ENCODE data around the gene ZNF670.

The ZNF670 gene

DNA sequence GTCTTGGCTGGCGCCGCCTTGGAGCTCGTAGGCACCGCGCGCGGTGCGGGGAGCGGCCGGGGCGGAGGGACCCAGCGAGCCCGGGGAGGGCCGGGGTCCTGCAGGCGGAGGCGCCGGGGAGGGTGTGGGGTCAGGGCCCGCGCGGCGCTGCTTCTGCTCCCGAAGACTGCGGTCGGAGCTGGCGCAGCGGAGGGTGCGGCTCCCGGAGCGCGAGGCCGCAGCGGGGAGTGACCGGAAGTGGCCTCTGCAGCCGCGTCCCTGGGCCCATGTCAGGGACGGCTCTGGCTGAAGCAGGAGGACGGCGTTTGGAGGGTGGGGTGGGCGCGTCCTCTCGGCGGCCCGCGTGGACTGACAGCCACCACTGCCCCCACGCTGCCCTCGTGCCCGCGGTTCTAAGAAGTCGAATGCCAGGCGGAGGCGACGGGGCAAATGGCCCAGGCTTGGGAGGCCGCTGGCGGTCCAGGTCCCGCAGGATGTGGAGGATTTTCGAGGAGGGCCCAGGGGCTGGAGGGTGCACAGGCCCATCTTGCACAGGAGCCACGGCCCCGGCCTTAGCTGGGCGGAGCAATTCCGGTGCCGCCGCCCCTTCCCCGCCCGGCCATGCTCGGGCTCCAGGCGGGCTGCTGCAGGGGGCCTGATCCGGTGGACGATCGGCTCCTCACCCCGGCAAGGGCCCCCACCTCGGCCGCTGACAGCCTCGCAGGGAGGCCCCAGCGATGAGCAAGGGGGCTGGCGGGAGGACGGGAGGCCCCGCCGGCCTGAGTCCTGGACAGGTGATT lies 33.3 kb upstream of the ZNF670 start:
- in situ Hi-C loops (cut with MboI; ENCODE audit: low sequenced_read_pairs, unreplicated experiment): no loop called here
- TF ChIP-seq CTCF (IDR thresholded peaks at IDR 0.05; ENCODE audit: borderline replicate concordance, control extremely low read depth, extremely low read depth, insufficient read depth, missing control alignments): no peak
- no peak for DNase-seq (ENCODE audit: low spot score)

DNA sequence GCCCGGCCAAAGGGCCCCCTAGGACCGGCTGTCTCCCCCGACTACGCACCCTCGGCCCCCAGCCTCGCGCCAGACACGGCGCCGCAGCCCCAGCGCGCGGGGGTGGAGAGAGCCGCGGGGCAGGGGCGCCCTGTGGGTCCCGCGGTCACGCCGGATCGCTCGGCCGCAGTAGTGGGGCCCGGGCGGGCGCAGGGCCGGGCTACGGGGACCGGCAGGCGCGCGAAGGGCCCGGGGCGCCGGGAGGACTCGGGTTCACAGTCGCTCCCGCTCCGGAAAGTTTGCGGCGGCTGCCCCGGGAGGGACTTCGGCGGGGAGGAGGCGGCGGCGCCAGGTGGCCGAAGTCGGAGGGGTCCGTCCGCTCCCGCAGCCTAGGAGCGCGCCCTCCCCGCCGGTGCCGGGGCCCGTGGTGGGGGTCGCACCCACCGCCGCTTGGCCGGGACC lies 32.7 kb upstream of the ZNF670 start:
- no peak for TF ChIP-seq CTCF (IDR thresholded peaks at IDR 0.05; ENCODE audit: borderline replicate concordance, control extremely low read depth, extremely low read depth, insufficient read depth, missing control alignments)
- no peak for DNase-seq (ENCODE audit: low spot score)
- in situ Hi-C loops (cut with MboI; ENCODE audit: low sequenced_read_pairs, unreplicated experiment): no loop called here

- no peak for TF ChIP-seq CTCF (IDR thresholded peaks at IDR 0.05; ENCODE audit: borderline replicate concordance, control extremely low read depth, extremely low read depth, insufficient read depth, missing control alignments)
- in situ Hi-C loops (cut with MboI; ENCODE audit: low sequenced_read_pairs, unreplicated experiment): no loop called here
- no peak for DNase-seq (ENCODE audit: low spot score)
Observed at GRCh38 chr1:247110627-247111258, 32.1 kb upstream of the ZNF670 start.

DNA sequence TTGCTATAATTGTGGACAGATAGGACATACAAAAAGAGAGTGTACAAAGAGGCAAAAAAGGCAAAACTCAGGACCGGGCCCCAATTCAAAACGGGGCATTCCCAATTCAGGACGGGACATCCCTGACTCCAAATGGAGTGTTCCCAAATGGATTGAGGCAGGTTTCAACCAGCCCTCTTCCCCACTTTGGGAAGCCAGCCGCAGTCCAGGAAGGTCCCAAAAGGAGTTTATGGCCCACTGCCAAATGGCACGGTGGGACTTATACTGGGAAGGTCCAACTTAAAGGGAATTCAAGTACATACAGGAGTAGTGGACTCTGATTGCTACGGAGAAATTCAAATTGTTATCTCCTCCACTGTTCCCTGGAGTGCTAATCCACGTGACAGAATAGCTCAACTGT lies 29.1 kb upstream of the ZNF670 start:
- no peak for TF ChIP-seq CTCF (IDR thresholded peaks at IDR 0.05; ENCODE audit: borderline replicate concordance, control extremely low read depth, extremely low read depth, insufficient read depth, missing control alignments)
- DNase-seq (ENCODE audit: low spot score): no peak
- in situ Hi-C loops (cut with MboI; ENCODE audit: low sequenced_read_pairs, unreplicated experiment): no loop called here

DNA sequence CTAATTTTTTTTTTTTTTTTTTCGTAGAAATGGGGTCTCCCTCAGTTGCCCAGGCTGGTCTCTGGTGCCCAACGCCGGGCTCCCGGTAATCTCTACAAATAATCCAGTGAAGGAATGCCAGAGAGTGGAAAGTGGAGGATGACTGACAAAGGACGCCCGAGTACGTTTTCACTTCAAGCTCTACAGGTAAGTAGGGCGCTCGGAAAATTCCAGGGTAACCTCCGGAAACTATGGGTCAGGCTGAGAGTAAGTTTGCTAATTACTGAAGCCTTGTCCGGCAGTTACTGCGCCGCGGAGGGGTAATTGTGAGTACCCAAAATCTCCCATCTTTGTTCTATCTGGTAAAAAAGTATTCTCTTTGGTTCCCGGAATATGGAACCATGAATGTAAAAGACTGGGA lies 27.4 kb upstream of the ZNF670 start:
- in situ Hi-C loops (cut with MboI; ENCODE audit: low sequenced_read_pairs, unreplicated experiment): no loop called here
- no peak for DNase-seq (ENCODE audit: low spot score)
- no peak for TF ChIP-seq CTCF (IDR thresholded peaks at IDR 0.05; ENCODE audit: borderline replicate concordance, control extremely low read depth, extremely low read depth, insufficient read depth, missing control alignments)

DNA sequence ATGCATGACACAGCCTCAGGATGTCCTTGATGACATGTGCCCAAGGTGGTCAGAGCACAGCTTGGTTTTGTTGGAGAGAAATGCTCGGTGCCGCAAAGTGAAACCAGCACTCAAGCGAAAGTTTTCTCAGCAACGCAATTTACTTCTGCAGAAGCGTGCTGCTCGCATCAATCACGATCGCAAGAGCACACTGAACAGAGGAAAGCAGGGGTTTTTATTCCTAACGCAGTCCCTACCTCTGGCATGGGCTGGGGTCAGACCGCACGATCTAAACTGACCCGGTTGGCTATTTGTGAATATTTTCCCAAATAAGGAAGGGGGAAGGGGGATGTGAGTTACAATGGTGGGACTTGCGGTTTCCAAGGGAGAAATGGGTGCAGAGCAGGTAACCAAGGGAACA lies 26.4 kb upstream of the ZNF670 start:
- TF ChIP-seq CTCF (IDR thresholded peaks at IDR 0.05; ENCODE audit: borderline replicate concordance, control extremely low read depth, extremely low read depth, insufficient read depth, missing control alignments): no peak
- in situ Hi-C loops (cut with MboI; ENCODE audit: low sequenced_read_pairs, unreplicated experiment): no loop called here
- DNase-seq (ENCODE audit: low spot score): no peak
